H7 (cell line): ENCODE data around the gene LPAR2. TPM values are rescaled to one million over a fixed set of nuclear protein-coding genes. Genes with fewer than 3 reads are reported as not detected.
A peak's percentile ranks its signal among the peaks of the same experiment; 100 is the strongest.
"Not testable (repeated sequence)": the region's sequence is repeated elsewhere in the genome, so short reads cannot be mapped to it uniquely, and the experiment has no call there.

ENCODE experiments used
- DNase-seq: peaks from one replicate; pipeline ENCODE4 v3.0.0; 2012
- H3K27me3 ChIP-seq: 2 replicates; pipeline ENCODE4 v1.6.0; 2011; ENCODE audit warnings: mild to moderate bottlenecking, low read length; ENCODE audit not compliant: control insufficient read depth, insufficient read depth
- H3K36me3 ChIP-seq: replicated peaks from 2 replicates; pipeline ENCODE4 v1.5.1; 2011; ENCODE audit warnings: low read length; ENCODE audit not compliant: control insufficient read depth, insufficient read depth
- H3K4me3 ChIP-seq: 2 replicates; pipeline ENCODE4 v1.5.1; 2011; ENCODE audit warnings: low read depth, mild to moderate bottlenecking, control low read depth, low read length, moderate library complexity; ENCODE audit not compliant: insufficient read depth
- total RNA-seq: library from RNA; depleted of rRNA; stranded (reverse); fragments of >200 nt; shearing (Covaris generic); gene quantifications from 2 replicates; pipeline ENCODE4 v1.2.3, GENCODE V29; 2014

The LPAR2 gene
- total RNA-seq, 1 experiment from 2014 or later, result 44.0 TPM

DNA sequence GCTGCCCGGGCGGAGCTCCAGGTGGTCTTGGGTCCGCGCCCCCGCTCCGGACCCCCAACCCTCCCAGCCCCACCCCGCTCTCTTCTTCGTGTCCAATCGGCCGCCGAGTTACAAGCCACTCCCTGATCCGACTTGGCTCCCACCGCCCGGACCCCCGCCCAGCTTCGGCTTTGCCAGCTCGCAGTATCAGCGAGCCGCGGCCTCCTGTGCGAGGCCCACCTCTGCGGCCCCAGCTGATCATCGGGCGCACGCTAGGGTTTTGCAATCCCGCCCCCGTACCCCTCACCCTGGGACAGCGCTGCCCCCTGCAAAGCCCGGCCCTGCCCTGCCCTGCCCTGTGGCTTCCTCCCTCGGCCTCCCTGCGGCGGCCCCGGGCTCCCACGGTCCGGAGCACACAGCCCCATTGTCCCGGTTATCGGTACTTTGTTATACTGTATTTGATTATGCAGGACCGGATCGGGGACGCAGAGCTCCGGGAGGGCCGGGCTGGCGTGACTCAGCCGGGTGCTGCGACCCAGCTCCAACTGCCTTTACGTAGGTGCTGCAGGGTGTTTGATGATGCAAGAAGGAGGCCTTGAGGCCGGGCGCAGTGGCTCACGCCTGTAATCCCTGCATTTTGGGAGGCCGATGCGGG lies 598 bp upstream of the LPAR2 start:
- Histone ChIP-seq H3K4me3 (peak overlapping the region; percentile 78), H3K27me3 (no peaks in the 10 kb centered on the region), H3K36me3 (peaks cover 12% of the 10 kb centered on the region)
- peak; percentile 99 for DNase-seq

DNA sequence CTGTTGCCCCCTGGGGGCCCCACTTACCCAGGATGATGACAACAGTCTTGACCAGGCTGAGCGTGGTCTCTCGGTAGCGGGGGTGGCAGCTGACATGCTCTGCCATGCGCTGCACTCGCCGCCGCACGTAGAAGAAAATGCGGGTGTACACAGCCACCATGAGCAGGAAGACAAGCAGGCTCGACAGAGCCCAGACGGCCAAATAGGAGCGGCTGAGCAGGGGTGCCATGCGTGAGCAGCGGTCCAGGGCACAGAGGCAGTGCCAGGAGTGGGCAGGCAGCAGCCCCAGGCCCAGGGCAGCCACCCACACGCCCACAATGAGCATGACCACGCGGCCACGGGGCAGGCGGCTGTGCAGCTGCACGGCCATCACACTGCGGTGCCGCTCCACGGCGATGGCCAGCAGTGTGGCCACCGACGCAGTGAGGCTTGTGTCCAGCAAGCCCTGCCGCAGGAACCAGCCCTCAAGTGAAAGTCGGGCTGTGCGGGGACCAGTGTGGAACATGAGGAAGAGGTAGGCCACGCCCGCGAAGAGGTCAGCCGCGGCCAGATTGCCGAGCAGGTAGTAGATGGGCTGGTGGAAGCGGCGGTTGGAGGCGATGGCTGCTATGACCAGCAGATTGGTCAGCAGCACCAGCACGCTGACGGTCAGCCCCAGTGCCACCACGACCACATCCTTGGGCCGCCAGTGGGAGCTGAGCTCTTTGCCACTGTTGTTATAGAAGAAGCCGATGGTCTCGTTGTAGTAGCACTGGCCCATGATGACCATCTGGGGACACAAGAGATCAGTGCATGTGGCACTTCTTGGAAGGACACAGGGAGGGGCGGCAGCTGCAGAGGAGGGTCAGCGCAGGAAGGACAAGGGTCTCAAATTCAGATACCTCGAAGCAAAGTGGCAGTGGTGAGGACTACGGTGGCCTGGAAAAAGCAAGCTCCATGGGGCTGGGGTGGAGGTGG lies 1.2 kb downstream of the LPAR2 start:
- DNase-seq, result peak; percentile 40
- Histone ChIP-seq H3K27me3 (no peaks in the 10 kb centered on the region), H3K36me3 (peaks cover 8% of the 10 kb centered on the region), H3K4me3 (peak overlapping the region; percentile 78)

DNA sequence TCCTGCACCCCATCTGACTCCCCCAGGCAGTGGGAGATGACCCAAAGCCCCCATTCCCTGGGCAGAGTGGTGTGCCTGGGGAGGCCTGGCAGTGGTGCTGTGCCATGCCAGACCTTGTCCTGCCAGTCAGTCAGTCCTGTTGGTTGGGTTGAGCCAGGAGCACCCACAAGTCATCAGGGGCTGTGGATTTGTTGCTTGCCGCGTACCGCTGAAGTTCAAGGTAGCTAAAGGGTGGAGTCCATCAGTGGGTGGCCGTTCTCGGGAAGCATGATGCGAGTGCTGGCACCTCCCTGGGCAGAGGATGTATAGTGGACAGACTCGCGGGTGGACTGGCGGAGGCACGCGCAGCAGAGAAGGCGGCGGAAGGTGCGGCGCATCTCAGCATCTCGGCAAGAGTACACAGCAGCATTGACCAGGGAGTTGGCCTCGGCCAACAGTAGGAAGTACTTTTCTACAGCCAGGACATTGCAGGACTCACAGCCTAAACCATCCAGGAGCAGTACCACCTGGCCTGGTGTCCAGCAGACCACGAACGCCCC lies 3.9 kb downstream of the LPAR2 start:
- H3K36me3 ChIP-seq, result peaks cover 8% of the 10 kb centered on the region
- no peak for DNase-seq
- no peak overlapping the region for H3K4me3 ChIP-seq
- H3K27me3 ChIP-seq, result no peaks in the 10 kb centered on the region

DNA sequence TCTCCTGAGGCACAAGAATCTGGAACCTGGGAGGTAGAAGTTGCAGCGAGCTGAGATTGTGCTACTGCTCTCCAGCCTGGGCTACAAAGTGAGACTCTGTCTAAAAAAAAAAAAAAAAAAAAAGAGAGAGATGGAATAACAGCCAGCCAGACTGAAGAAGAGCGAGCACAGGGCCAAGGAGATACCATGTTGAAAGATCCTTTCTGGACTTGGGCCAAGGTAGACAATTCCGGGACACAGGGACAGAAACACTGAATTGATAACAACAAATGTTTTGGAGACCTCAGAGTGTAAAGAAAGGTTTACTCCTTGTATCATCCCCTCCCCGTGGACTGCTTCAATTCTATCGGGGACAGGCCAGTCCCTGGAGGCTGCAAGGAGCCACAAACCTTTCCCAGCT lies 4.6 kb downstream of the LPAR2 start:
- DNase-seq, result no peak
- Histone ChIP-seq H3K36me3 (peaks cover 8% of the 10 kb centered on the region), H3K27me3 (no peaks in the 10 kb centered on the region), H3K4me3 (no peak overlapping the region)

DNA sequence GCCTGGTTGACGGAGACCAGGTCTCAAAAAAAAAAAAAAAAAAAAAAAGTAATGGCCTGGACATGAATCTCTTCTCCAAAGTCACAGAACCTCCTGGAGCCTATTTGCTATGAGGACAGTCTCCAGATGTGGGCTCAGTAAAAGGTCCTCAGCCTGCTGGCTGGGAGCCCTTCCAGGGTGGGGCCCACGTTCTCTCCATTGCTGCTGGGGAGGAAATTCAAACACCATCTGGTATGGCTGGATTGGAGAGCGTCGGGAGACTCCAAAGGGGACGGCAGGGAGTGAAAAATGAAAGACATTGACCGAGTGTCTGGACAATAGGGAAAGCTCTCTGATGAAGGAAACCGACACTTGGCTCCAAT lies 8.2 kb downstream of the LPAR2 start:
- Histone ChIP-seq H3K36me3 (peaks cover 8% of the 10 kb centered on the region), H3K27me3 (peaks cover 4% of the 10 kb centered on the region; the same call in 1 of the 2 replicates), H3K4me3 (no peak overlapping the region)
- no peak for DNase-seq

DNA sequence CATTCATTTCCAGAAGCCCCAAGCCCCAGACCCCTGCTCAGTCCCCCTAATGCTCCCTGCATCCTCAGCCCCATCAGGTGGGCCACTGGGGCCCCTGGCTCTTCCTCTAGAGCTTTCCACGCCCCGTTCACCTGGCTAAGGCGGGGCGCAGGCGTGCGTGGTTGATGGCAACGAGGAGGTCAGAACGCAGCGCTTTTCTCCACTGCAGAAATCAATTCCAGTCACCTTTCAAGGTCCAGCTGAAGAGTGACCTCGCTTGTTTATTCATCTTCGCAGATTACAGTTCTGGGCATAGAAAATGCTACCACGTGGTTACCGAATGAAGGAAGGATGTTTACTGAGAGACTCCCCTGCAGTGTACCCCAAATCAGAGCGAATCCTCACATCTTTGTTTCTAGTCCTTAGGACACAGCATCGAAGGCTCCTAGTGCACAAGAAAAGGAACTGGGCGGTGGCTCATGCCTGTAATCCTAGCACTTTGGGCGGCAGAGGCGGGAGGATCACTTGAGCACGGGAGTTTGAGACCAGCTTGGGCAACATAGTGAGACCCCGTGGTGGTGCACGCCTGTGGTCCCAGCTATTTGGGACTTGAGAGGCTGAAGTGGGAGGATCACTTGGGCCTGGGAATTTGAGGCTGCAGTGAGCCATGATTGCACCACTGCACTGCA lies 8.7 kb downstream of the LPAR2 start:
- Histone ChIP-seq H3K36me3 (peaks cover 6% of the 10 kb centered on the region), H3K27me3 (peaks cover 4% of the 10 kb centered on the region; the same call in 1 of the 2 replicates), H3K4me3 (peak overlapping the region; percentile 33; the same call in 1 of the 2 replicates)
- no peak for DNase-seq

DNA sequence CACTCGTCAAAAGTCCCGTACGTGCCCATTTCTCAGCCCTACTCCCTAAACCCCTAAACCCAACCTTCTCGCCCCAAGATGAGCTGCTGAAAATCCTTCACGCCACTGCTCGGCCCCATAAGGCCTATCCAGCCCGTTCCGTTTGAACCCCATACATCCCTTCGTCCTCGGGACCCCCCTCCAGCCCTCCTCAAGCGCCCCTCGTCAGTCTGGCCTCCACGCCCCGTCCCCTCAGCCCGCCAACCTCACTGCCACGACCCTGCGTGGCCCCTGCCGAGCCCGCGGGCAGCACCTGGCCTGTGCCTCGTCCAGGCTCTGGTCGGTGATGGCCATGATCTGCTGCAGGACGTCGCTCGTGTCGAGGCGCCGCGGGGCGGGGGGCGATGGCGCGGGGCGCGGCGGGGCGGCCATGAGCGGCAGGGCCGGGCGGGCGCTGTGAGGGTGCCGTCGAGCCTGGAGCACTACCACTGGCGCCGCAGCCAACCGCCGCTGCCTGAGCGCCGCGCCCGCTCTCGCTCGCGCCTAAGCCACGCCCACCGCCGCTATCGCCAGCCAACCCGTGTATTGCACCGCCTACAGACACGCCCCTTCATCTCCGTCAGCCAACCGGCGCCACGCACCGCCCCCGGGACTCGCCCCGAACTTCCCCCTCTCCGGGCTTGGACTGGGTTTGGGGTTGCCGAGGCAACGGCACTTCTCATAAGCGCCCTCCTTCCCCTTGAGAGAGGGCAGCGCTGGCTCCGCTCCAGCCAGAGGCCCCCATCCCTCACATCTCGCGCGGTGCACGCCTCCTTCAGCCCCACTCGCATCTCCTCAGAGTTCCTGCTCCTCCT lies 9.6 kb downstream of the LPAR2 start, which contains the start of gene PBX4:
Gene PBX4 (minus strand): TSS at position 469 of the 833 bp plus-strand sequence. CDS start 58 bp downstream, at position 411.
- Histone ChIP-seq H3K4me3 (peak within 1 kb of the TSS; percentile 53), H3K36me3 (peaks cover under 1% of the 10 kb centered on the region; the same call in 1 of the 2 replicates), H3K27me3 (peaks cover 4% of the 10 kb centered on the region; the same call in 1 of the 2 replicates)
- peak; percentile 99 for DNase-seq

DNA sequence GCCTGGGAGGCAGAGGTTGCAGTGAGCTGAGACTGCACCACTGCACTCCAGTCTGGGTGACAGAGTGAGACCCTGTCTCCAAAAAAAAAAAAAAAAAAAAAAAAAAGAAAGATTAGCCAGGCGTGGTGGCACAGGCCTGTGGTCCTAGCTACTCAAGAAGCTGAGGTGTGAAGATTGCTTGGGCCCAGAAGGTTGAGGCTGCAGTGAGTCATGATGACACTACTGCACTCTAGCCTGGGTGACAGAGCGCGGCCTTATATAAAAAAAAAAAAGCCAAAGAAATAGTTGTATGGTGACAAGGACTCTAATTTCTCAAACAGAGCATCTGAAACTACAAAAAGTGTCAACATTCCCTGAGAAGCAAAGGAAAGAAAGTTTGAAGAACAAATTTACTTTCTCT lies 12.9 kb downstream of the LPAR2 start:
- no peak overlapping the region for H3K4me3 ChIP-seq
- H3K27me3 ChIP-seq, result peaks cover 4% of the 10 kb centered on the region; the same call in 1 of the 2 replicates
- H3K36me3 ChIP-seq, result no peaks in the 10 kb centered on the region
- DNase-seq, result no peak

DNA sequence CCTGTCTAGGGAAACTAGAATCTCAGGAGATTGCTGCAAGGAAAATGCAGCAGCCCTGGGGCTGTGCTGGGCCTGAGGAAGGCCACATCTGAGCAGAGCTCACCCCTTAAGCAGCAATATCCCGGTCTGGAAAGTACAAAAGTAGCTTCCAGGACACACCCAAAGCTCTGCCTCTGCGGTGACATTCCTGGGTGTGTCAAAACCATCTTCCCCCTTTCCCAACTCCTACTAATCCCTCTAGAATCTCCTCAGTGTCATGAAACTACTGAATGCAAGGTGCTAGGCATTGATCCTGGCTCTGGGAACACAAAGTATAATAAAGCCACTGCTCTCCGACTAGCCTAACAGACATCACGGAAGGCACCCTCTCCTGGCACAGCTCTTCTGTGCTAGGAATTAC lies 14.5 kb downstream of the LPAR2 start:
- no peaks in the 10 kb centered on the region for H3K36me3 ChIP-seq
- no peak for DNase-seq
- H3K27me3 ChIP-seq, result peaks cover 4% of the 10 kb centered on the region; the same call in 1 of the 2 replicates
- H3K4me3 ChIP-seq, result no peak overlapping the region

DNA sequence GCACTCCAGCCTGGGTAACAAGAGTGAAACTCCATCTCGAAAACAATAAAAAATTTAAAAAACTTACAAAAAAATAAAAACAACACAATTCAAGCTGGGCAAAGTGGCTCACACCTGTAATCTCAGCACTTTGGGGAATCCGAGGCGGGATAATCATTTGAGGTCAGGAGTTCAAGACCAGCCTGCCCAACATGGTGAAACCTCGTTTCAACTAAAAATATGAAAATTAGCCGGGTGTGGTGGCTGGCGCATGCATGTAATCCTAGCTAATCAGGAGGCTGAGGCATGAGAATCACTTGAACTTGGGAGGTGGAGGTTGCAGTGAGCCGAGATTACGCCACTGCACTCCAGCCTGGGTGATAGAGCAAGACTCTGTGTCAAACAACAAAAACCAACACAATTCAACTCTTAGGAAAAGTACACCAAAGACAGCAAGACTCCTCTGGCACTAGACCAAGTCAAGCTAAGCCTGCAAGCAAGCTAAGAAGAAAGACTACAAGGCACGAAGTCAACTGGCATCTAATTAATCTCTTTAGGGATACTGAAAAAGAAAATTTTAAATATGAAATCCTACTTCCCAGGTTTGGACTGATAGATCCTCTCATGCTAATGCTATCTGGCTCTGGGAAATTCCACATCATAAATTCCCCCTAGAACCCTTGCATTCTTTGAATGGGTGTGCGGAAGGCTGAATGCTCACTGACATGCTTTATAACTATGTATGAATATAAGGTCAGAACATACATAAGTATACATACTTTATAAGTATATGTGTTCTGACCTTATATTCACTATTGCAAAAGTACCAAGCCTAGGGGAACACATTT lies 17.4 kb downstream of the LPAR2 start:
- H3K36me3 ChIP-seq, result no peaks in the 10 kb centered on the region
- no peaks in the 10 kb centered on the region for H3K27me3 ChIP-seq
- H3K4me3 ChIP-seq, result no peak overlapping the region
- no peak for DNase-seq

DNA sequence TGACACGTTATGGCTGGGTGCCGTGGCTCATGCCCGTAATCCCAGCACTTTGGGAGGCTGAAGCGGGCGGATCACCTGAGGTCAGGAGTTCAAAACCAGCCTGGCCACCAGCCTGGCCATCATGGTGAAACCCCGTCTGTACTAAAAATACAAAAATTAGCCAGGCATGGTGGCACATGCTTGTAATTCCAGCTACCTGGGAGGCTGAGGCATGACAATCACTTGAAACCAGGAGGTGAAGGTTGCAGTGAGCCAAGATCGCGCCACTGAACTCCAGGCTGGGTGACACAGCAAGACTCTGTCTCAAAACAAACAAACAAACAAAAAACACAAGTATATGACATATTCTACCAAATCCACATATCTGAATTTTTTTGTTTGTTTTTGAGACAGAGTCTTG lies 21.3 kb downstream of the LPAR2 start:
- not testable (repeated sequence) for H3K27me3 ChIP-seq, H3K36me3 ChIP-seq, DNase-seq, H3K4me3 ChIP-seq

DNA sequence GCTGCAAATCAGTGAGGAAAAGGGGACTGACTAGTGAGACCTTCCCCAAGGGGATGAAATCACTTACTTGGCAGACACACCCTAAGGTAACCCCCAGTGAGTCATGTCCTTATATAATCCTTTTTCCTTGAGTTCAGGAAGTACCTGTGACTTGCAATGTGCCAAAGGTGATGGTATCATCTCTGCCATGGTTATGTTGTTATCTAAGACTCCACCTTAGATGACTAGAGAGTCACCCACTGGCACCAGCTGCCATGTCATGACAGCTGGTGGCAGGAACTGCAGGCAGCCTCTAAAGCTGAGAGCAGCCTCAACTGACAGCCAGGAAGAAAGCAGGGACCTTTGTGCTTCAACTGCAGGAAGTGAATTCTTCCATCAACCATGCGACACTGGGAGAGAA lies 22.0 kb downstream of the LPAR2 start:
- Histone ChIP-seq H3K4me3 (no peak overlapping the region), H3K36me3 (no peaks in the 10 kb centered on the region), H3K27me3 (no peaks in the 10 kb centered on the region)
- DNase-seq, result no peak

DNA sequence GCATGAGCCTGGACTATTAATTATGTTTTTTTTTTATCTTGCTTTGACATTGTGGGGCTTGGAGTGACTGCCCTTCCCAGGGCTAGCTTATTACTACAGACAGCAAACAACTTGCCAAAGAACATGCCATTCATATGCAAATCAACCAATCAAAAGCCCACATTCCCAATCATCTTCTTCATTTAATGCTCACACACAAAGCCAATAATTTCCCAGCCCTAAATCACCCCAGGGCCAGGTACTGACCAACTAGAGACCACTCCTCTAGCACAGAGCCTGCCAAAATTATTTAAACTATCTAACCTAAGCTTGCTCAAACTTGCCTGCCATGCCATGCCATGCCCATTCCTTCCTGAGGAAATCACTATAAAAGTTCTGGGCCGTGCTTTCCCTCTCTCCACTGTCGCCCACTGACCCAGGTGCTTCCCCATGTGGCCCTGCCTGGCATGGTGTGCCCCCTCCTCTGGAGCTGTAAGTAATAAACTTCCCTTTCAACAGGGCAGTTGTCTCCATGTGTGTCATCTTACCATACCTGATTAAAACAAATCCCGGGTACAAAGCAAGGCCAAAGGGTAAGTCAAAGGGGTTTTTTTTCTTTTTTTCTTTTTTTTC lies 25.2 kb downstream of the LPAR2 start:
- H3K4me3 ChIP-seq, result no peak overlapping the region
- H3K36me3 ChIP-seq, result no peaks in the 10 kb centered on the region
- DNase-seq, result no peak
- H3K27me3 ChIP-seq, result no peaks in the 10 kb centered on the region
